Right lobe of liver (tissue), 4 donors: Measurements from ENCODE around the gene SYTL3.

ENCODE experiments used
- CTCF ChIP-seq, 4 donors: fragments of 200-600 bp in 3 of 4; fragments of 450-650 bp in 1 of 4; IDR thresholded peaks; one replicate each; pipeline versions ENCODE4 v1.5.1 to v1.8.0; 2016 to 2022; ENCODE audit warnings: antibody characterized with exemption in 4 of 4, mild to moderate bottlenecking in 2 of 4
- POLR2A ChIP-seq: fragments of 450-650 bp; IDR thresholded peaks from one replicate; pipeline ENCODE4 v1.6.1; 2017; ENCODE audit warnings: antibody characterized with exemption, mild to moderate bottlenecking
- donor health status: DM: no; HTN: no; CAD: no.
- donor health status: DM: no; HTN: no; CAD: no.
- donor health status: DM: no; HTN: yes; CAD: no.

DNA sequence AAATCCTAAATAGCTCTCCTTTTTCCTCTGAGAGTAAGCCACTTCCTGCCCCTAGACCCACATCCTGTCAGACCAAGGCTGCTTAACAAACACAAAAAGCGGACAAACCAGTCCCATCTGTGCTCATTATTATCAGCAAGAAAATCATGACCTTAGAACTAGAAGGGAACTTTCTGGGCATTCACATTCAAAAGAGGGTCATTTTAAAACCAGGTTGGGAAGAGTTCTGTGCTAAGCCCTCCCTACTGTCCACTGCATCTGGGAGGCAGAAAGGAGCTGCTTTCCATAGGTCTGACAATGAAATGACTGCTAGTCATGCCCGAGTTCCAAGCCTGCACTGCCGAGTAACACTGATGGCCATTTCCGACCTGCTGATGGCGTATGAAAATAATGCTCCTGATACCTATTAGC is 153.9 kb downstream of the SYTL3 start:
- TF ChIP-seq CTCF (IDR thresholded peaks at IDR 0.05) (no peak), POLR2A (no peak)
